GM10847 (cell line): ENCODE results near the gene FOXD2.

Source experiments
- POLR2A ChIP-seq: IDR thresholded peaks from 2 replicates; pipeline ENCODE4 v1.6.1; 2011; ENCODE audit not compliant: insufficient read length; ENCODE audit errors: extremely low read depth

FOXD2 gene

DNA sequence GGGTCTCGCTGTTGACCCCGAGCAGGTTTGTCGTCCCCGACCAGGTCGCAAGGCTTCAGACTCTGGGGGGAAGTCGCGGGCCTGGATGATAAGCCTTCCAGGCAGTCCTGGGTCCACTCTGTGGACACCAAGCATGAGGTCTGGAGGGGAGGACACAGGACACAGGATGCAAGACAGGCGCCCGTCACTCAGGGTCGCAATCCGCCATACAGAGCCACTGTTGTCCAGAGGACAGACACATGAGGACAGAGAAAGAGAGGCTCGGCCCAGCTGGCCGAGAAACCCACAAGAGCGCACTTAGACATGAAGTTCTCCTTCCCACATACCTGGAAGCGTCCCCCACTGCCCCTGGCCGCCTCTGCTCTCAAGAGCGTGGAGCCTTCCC lies 4.8 kb upstream of the FOXD2 start:
- no peak for TF ChIP-seq POLR2A

- no peak for TF ChIP-seq POLR2A
Measured at GRCh38 chr1:47433477-47434050, 4.3 kb upstream of the FOXD2 start.

GRCh38 chr1:47434051-47434842 lies 3.6 kb upstream of the FOXD2 start:
- no peak for TF ChIP-seq POLR2A

- no peak for TF ChIP-seq POLR2A
Measured at GRCh38 chr1:47435506-47436303, 2.1 kb upstream of the FOXD2 start.

DNA sequence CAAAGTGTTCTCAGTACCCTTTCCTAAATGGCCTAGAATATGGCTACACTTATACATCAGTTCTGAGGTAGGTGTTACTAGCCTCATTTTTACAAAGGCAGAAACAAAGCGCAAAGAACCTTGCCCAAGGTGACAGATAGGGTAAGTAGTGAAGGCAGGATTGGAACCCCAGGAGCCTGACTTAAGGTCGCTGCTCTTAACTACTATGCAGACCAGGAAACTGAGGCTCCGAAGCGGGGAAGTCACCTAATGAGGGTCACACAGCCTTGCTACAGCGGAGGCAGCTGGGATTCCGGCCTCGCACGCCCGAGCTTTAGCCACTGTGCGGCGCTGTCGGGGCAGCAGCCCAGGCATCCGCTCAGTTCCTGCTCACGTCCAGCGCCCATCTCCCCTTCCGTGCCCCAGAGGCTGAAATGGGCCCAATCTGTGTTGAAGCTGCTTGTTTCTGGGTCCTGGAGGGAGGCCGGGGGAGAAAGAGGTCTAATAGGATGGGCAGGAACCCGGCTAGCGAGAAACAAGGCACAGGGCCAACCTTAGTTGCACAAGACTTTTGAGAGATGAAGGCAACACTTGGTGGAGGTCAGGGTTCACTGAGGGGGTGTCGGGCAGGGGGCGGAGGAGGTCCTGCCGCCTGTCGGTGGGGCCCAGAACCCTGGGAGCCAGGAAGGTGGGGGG lies 1.4 kb upstream of the FOXD2 start:
- TF ChIP-seq POLR2A: no peak

DNA sequence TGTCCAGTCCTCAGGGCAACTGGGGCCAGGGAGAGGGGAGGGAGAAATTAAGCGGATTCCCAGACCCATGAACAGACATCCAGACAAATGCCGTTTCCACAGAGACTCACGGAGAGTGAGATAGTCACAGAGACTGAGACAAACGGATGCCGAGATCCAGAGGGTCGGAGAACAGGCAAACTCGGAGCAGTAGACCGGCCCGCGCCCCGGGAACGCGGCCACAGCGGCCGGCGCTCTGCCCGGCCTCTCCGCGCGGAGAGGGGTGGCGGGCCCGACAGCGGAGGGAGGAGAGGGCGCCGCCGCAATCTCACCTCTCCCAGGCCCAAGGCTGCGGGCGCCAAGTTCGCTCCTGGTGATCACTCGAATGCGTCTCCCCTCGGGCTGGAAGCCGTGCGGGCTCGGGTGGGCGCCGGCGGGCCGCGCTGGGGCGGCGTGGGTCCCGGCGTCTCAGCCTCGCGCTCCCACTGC lies 831 bp upstream of the FOXD2 start:
- TF ChIP-seq POLR2A: no peak

- TF ChIP-seq POLR2A: no peak
Measured at GRCh38 chr1:47438165-47439016, 547 bp downstream of the FOXD2 start.

- TF ChIP-seq POLR2A: no peak
Measured at GRCh38 chr1:47439017-47439818, 1.4 kb downstream of the FOXD2 start.

GRCh38 chr1:47439819-47440598 lies 2.2 kb downstream of the FOXD2 start:
- no peak for TF ChIP-seq POLR2A

GRCh38 chr1:47440599-47441081 lies 2.8 kb downstream of the FOXD2 start:
- TF ChIP-seq POLR2A: no peak

- TF ChIP-seq POLR2A: no peak
Measured at GRCh38 chr1:47441450-47442106, 3.7 kb downstream of the FOXD2 start.

- TF ChIP-seq POLR2A: no peak
Measured at GRCh38 chr1:47442202-47442601, 4.4 kb downstream of the FOXD2 start.
